Measurements from ENCODE around the gene PQBP1.

The PQBP1 gene

DNA sequence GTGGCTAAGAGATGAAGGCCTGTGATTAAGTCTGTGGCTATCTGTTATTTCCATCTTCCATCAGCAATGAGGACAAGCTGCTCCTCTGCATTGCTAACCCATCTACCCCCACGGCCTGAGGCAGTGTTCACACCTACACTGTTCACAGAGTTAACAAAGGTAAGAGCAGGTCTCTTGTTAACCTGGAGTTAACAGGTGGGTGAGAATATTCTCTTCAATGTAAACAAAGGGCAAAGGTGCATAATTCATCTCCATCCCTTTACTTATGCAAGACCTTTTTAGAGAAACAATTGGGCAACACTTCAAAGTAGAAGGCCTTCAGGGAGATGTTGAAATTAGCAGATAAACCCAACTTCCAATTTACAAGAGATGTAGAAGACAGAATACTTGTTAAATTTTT, 10.9 kb downstream of the PQBP1 start:
- in situ Hi-C loops (cut with HindIII; ENCODE audit: low sequenced_read_pairs) = no loop called here
- no peak for DNase-seq (ENCODE audit: low read depth, low spot score)
- H3K4me3 ChIP-seq (ENCODE audit: low read depth, low read length) = no peak overlapping the region
- TF ChIP-seq, protein P1, sequence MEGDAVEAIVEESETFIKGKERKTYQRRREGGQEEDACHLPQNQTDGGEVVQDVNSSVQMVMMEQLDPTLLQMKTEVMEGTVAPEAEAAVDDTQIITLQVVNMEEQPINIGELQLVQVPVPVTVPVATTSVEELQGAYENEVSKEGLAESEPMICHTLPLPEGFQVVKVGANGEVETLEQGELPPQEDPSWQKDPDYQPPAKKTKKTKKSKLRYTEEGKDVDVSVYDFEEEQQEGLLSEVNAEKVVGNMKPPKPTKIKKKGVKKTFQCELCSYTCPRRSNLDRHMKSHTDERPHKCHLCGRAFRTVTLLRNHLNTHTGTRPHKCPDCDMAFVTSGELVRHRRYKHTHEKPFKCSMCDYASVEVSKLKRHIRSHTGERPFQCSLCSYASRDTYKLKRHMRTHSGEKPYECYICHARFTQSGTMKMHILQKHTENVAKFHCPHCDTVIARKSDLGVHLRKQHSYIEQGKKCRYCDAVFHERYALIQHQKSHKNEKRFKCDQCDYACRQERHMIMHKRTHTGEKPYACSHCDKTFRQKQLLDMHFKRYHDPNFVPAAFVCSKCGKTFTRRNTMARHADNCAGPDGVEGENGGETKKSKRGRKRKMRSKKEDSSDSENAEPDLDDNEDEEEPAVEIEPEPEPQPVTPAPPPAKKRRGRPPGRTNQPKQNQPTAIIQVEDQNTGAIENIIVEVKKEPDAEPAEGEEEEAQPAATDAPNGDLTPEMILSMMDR (IDR thresholded peaks at IDR 0.05; ENCODE audit: low read depth, low read length) = no peak

DNA sequence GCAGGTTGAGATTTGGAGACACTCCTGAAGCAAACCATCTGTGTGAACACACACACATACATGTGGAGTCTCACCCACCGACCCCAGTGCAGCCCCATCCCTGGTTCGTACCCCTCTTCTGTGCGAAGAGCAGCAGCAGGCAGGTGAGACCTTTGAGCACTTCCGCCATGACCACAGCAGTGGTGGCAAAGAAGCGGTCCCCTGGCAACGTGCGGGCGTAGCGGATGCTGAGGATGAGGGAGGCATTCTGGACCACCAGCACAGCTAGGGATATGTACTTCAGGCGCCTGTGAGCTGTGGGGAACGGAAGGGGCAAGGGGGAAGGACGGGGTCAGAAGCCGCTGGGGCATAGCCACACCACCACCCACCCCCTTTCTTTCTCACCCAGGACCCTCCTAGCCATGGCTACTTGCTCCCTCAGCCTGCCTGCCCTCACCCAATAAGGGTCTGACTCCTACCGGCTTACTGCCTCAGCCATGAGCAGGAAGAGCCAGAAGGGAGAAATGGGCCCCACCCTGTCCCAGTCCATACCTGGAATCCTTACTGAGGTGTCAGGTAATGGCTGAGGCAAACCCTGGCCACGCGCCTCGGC, 12.1 kb downstream of the PQBP1 start:
- no peak overlapping the region for H3K4me3 ChIP-seq (ENCODE audit: low read depth, low read length)
- TF ChIP-seq, protein P1 (IDR thresholded peaks at IDR 0.05; ENCODE audit: low read depth, low read length) = no peak
- in situ Hi-C loops (cut with HindIII; ENCODE audit: low sequenced_read_pairs) = no loop called here
- DNase-seq (ENCODE audit: low read depth, low spot score) = no peak

DNA sequence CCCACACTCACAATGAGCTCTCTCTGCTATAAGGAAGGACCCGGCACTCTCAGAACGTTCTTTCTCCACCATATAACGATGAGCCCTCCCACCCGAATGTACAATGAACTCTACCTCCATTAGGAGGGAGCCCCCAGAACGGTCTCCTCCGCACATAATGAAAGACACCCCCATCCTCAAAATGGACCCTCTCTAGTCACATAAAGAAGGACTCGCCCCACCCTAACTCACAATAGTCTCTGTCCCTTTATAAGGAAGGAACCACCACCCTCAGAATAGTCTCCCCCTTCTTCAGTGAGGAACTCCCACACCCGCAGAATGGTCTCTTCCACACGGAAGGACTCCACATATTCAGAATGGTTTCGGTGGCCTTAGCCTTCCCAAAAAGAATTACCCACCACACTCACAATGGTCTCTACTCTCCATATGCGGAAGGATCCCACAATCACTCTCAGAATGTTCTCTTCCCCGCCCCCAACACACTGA, 13.2 kb downstream of the PQBP1 start:
- peak; percentile 45 for DNase-seq (ENCODE audit: low read depth, low spot score)
- H3K4me3 ChIP-seq (ENCODE audit: low read depth, low read length) = peak overlapping the region; percentile 82
- in situ Hi-C loops (cut with HindIII; ENCODE audit: low sequenced_read_pairs) = no loop called here
- TF ChIP-seq, protein P1 (IDR thresholded peaks at IDR 0.05; ENCODE audit: low read depth, low read length) = no peak

DNA sequence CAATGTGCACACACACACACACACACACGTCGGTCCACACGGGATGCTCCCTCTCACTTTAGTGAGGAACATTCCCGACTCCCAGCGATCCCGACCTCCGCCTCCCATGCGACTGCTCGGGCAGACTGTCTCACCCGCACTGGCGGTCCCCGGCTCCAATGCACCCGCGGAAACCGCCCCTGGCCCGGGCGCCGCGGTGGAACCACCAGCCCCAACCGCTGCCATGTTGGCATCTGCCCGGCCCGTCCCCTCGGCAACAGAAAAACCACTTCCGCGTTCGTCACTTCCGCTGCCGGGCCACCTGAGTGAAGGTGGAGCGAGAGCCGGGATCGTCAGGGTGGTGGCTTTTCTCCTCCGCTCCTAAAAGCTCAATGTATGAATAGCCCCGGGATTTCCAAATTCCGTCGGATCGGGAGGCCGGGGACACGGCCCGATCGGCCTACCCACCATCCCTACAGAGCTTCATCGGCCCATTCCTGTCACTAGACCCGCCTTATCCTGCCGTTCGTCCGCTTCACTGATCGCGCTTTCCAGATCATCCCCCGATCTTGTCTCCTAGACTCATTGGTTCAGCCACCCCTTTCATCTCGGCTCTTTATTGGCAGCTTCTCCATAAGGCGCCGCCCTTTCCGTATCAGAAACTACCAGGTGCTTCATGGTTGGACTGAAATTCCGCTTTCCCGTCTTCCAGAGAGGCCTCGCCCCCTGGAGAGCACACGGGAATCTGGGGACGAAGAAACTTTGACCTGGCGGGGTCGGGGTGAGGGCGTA, 13.9 kb downstream of the PQBP1 start, which contains the start of gene SLC35A2:
Gene SLC35A2, minus strand, starts transcription at position 235 of the 771 bp plus-strand sequence. Its CDS starts 10 bp downstream, at position 225.
- peak within 1 kb of the TSS; percentile 82 for H3K4me3 ChIP-seq (ENCODE audit: low read depth, low read length)
- TF ChIP-seq, protein P1 (IDR thresholded peaks at IDR 0.05; ENCODE audit: low read depth, low read length) = no peak
- peak; percentile 68 for DNase-seq (ENCODE audit: low read depth, low spot score)
- in situ Hi-C loops (cut with HindIII; ENCODE audit: low sequenced_read_pairs) = no loop called here

DNA sequence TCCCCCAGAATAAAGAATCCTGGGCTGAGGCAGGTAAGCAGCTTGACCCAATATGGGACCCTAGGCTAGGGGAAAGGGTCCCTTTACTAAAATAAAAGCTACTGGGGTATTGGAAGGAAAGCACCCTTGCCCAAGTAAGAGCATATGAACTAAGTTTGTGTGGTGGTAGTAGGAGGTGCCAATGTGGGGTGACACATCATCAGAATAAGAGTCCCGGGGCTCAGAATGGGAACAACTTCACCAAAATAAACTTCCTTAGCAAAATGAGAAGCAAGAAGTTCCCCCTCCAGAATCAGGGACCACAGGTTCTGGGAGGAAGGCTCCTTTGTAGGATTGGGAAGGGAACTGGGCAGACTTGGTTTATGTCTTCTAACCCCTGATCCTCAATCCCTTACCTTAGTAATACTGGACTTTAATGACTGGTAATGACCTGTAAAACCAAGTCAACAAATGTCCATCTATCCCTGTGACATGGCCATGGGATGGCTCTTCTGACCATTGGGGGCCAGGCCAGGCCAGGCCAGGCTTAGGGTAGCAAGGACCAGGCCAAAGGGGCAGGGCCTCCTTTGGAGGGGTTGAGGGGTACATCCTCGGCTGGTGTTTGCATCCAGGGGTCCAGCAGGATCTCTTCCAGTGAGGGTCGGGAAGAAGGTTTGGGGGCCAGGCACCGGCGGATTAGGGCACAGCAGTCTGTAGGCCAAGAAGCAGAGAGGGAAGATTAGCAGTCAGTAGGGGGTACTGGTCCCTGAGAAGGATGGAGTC, 16.1 kb downstream of the PQBP1 start:
- in situ Hi-C loops (cut with HindIII; ENCODE audit: low sequenced_read_pairs) = no loop called here
- TF ChIP-seq, protein P1 (IDR thresholded peaks at IDR 0.05; ENCODE audit: low read depth, low read length) = no peak
- H3K4me3 ChIP-seq (ENCODE audit: low read depth, low read length) = no peak overlapping the region
- no peak for DNase-seq (ENCODE audit: low read depth, low spot score)

All from astrocyte of the spinal cord (primary cell).